HuH-7 (cell line): ENCODE data around the gene CNTLN.
A peak's percentile ranks its signal among the peaks of the same experiment; 100 is the strongest.
"Not testable (repeated sequence)": the region's sequence is repeated elsewhere in the genome, so short reads cannot be mapped to it uniquely, and the experiment has no call there.

Source experiments
- DNase-seq: peaks from one replicate; pipeline ENCODE4 v3.0.0; 2011; ENCODE audit warnings: low spot score

The CNTLN gene

GRCh38 chr9:17519761-17520160, 384.9 kb downstream of the CNTLN start:
- peak; percentile 6 for DNase-seq

GRCh38 chr9:17520268-17521064, 385.6 kb downstream of the CNTLN start:
- DNase-seq = peak; percentile 3

GRCh38 chr9:17521100-17521855, 386.4 kb downstream of the CNTLN start:
- no peak for DNase-seq

- DNase-seq = not testable (repeated sequence)
Observed at GRCh38 chr9:17526726-17527125, 391.9 kb downstream of the CNTLN start.

GRCh38 chr9:17528859-17529258, 394.0 kb downstream of the CNTLN start:
- no peak for DNase-seq

GRCh38 chr9:17531642-17532254, 396.9 kb downstream of the CNTLN start:
- peak; percentile 15 for DNase-seq

- DNase-seq = no peak
Observed at GRCh38 chr9:17532461-17532860, 397.6 kb downstream of the CNTLN start.

GRCh38 chr9:17535176-17535575, 400.3 kb downstream of the CNTLN start:
- no peak for DNase-seq

GRCh38 chr9:17536027-17536426, 401.2 kb downstream of the CNTLN start:
- DNase-seq = no peak

- no peak for DNase-seq
Observed at GRCh38 chr9:17551023-17551422, 416.2 kb downstream of the CNTLN start.
